ENCODE results near the gene RNF227. TPM values are rescaled to one million over a fixed set of nuclear protein-coding genes. Genes with fewer than 3 reads are reported as not detected.

Gene RNF227
- total RNA-seq, 1 experiment from 2014 or later, result 1.1 TPM

DNA sequence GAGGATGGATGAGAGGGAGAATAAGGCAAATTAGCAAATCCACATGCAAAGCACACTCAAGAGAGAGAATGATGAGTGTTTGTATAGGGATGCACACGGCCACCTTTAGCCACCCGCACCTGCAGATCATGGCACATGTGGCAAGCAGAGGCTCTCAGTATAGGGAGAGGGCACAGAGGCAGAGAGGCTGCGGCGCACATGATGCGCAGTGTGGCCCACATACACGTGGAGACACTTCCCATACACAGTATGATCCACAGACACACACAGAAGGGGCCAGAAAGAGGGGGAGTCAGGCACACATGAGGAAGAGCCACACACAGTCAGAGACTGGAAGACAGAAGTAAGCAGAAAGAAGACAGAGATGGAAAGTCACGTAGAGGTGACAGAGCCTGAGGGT, 34.0 kb downstream of the RNF227 start:
- POLR2A ChIA-PET (ENCODE audit: low non-redundant PET), result no interaction called here
- H3K27ac ChIP-seq (ENCODE audit: low read depth, low read length, poor library complexity, severe bottlenecking), result no peak overlapping the region

DNA sequence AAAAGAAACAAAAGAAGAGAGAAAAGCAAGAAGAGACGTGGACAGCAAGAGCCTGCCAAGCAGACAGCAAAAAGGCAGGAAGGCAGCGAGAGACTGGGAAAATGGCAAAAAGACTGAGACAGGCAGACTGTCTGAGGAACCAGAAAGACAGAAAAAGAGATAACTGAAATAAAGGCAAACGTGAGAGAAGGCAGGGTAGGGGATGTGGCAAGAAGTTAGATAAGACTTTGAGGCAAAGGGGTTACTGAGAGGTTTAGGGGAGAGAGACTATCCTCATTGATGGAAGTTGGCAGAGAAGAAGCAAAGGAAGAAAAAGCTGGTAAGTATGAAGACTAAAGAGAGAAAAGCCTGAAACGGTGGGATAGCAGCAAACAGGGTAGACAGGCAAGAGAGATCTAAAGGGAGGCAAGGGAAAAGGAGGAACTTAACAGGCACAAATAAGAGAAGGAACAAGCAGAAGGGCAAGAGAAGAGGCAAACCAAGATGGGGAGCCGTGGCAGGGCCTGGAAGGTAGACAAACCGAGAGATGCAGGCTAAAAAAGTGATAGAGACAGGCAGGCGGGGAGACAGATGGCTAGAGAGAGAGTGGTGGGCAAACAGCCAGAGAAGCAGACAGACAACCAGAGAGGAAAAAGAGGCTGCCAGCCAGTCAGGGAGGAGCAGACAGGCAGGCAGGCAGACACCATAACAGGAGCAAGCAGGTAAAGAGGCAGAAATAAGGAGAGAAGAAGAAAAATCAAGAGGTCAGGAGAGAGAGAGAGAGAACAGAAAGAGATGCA, 34.6 kb downstream of the RNF227 start:
- Histone ChIP-seq H3K36me3 (ENCODE audit: insufficient read depth, low read length, poor library complexity, severe bottlenecking) (peaks cover 10% of the 10 kb centered on the region), H3K9me3 (ENCODE audit: low read depth, low read length, poor library complexity, severe bottlenecking) (no peaks in the 10 kb centered on the region), H3K27me3 (replicated peaks; ENCODE audit: insufficient read depth, low read depth, low read length, poor library complexity) (no peaks in the 10 kb centered on the region), H3K4me3 (ENCODE audit: low read depth, low read length, poor library complexity, severe bottlenecking) (no peak overlapping the region), H3K27ac (ENCODE audit: low read depth, low read length, poor library complexity, severe bottlenecking) (peak overlapping the region; percentile 22), H3K4me1 (ENCODE audit: insufficient read depth, low read length, poor library complexity, severe bottlenecking) (peaks cover 25% of the 10 kb centered on the region)
- intact Hi-C loops (cut with micrococcal nuclease; ENCODE audit: unreplicated experiment), result no loop called here
- TF ChIP-seq, protein P1, sequence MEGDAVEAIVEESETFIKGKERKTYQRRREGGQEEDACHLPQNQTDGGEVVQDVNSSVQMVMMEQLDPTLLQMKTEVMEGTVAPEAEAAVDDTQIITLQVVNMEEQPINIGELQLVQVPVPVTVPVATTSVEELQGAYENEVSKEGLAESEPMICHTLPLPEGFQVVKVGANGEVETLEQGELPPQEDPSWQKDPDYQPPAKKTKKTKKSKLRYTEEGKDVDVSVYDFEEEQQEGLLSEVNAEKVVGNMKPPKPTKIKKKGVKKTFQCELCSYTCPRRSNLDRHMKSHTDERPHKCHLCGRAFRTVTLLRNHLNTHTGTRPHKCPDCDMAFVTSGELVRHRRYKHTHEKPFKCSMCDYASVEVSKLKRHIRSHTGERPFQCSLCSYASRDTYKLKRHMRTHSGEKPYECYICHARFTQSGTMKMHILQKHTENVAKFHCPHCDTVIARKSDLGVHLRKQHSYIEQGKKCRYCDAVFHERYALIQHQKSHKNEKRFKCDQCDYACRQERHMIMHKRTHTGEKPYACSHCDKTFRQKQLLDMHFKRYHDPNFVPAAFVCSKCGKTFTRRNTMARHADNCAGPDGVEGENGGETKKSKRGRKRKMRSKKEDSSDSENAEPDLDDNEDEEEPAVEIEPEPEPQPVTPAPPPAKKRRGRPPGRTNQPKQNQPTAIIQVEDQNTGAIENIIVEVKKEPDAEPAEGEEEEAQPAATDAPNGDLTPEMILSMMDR (conservative IDR thresholded peaks at IDR 0.05; ENCODE audit: low read depth, low read length), result no peak
- no peak for TF ChIP-seq EZH2 (IDR thresholded peaks at IDR 0.05; ENCODE audit: borderline replicate concordance, low read depth, low read length, poor library complexity, severe bottlenecking)
- ChIA-PET POLR2A (ENCODE audit: low non-redundant PET) (no interaction called here), CTCF (no interaction called here)
- BruUV-seq (replicated peaks), result no TSS peak
- no peak for DNase-seq (ENCODE audit: low spot score)

More for the DNA sequence above, 34.0 kb downstream of the RNF227 start:
- Histone ChIP-seq H3K4me3 (ENCODE audit: low read depth, low read length, poor library complexity, severe bottlenecking) (no peak overlapping the region), H3K36me3 (ENCODE audit: insufficient read depth, low read length, poor library complexity, severe bottlenecking) (peaks cover 10% of the 10 kb centered on the region), H3K9me3 (ENCODE audit: low read depth, low read length, poor library complexity, severe bottlenecking) (no peaks in the 10 kb centered on the region), H3K27me3 (replicated peaks; ENCODE audit: insufficient read depth, low read depth, low read length, poor library complexity) (no peaks in the 10 kb centered on the region), H3K4me1 (ENCODE audit: insufficient read depth, low read length, poor library complexity, severe bottlenecking) (peaks cover 25% of the 10 kb centered on the region)
- DNase-seq (ENCODE audit: low spot score), result no peak
- CTCF ChIA-PET, result no interaction called here
- intact Hi-C loops (cut with micrococcal nuclease; ENCODE audit: unreplicated experiment), result no loop called here
- no peak for TF ChIP-seq EZH2 (IDR thresholded peaks at IDR 0.05; ENCODE audit: borderline replicate concordance, low read depth, low read length, poor library complexity, severe bottlenecking)
- TF ChIP-seq, protein P1 (conservative IDR thresholded peaks at IDR 0.05; ENCODE audit: low read depth, low read length), result no peak
- no TSS peak for BruUV-seq (replicated peaks)

DNA sequence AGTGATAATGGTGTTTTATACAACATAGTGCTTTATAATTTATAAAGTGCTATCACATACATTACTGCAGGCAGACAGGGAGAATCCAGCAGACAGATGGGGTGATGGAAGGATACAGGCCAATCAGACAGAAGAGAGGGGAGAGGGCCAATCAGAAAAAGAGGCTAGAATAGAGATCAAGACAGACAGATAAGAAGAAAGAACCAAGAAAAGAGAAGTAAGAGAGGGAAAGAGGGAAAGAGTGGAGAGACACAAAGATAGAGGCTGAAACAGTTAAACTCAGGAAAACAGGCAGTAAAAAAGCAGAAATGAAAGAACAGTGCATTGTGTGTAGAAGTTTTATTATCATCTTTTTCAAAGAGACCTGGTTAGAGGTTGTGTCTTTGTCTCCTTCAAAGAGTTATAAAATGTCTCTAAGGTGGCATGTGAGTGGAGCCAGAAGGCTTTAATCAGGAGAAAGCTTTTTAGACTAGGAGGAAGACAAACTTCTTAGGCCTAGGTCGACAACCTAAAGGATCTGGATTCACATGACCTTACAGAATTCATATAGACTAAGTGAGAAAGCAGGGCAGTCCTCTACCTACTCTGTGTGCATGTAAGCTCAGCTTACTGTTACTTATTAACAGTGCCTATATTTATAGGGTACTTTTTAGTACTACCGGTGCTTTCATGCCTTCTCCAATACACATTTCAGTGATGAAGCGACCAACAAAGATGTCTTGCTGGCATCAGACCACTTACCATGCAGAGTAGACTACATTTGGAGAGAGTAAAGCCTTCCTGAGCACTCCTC, 35.8 kb downstream of the RNF227 start:
- no peaks in the 10 kb centered on the region for H3K9me3 ChIP-seq (ENCODE audit: low read depth, low read length, poor library complexity, severe bottlenecking)
- H3K36me3 ChIP-seq (ENCODE audit: insufficient read depth, low read length, poor library complexity, severe bottlenecking), result peaks cover 13% of the 10 kb centered on the region
- no peak overlapping the region for H3K4me3 ChIP-seq (ENCODE audit: low read depth, low read length, poor library complexity, severe bottlenecking)
- ChIA-PET CTCF (no interaction called here), POLR2A (ENCODE audit: low non-redundant PET) (no interaction called here)
- TF ChIP-seq EZH2 (IDR thresholded peaks at IDR 0.05; ENCODE audit: borderline replicate concordance, low read depth, low read length, poor library complexity, severe bottlenecking), result no peak
- TF ChIP-seq, protein P1 (conservative IDR thresholded peaks at IDR 0.05; ENCODE audit: low read depth, low read length), result no peak
- intact Hi-C loops (cut with micrococcal nuclease; ENCODE audit: unreplicated experiment), result no loop called here
- peaks cover 25% of the 10 kb centered on the region for H3K4me1 ChIP-seq (ENCODE audit: insufficient read depth, low read length, poor library complexity, severe bottlenecking)
- DNase-seq (ENCODE audit: low spot score), result no peak
- H3K27me3 ChIP-seq (replicated peaks; ENCODE audit: insufficient read depth, low read depth, low read length, poor library complexity), result no peaks in the 10 kb centered on the region
- BruUV-seq (replicated peaks), result no TSS peak
- H3K27ac ChIP-seq (ENCODE audit: low read depth, low read length, poor library complexity, severe bottlenecking), result no peak overlapping the region

Measured in A673 (cell line).